GM18861 (cell line): ENCODE measurements around the gene EID1.
"Not testable (repeated sequence)": the region's sequence is repeated elsewhere in the genome, so short reads cannot be mapped to it uniquely, and the experiment has no call there.

Experiments
- ATAC-seq: cut with Tn5 transposase; IDR thresholded peaks from one replicate; pipeline ENCODE4 v1.9.1; 2021; ENCODE audit not compliant: unreplicated experiment

The EID1 gene

DNA sequence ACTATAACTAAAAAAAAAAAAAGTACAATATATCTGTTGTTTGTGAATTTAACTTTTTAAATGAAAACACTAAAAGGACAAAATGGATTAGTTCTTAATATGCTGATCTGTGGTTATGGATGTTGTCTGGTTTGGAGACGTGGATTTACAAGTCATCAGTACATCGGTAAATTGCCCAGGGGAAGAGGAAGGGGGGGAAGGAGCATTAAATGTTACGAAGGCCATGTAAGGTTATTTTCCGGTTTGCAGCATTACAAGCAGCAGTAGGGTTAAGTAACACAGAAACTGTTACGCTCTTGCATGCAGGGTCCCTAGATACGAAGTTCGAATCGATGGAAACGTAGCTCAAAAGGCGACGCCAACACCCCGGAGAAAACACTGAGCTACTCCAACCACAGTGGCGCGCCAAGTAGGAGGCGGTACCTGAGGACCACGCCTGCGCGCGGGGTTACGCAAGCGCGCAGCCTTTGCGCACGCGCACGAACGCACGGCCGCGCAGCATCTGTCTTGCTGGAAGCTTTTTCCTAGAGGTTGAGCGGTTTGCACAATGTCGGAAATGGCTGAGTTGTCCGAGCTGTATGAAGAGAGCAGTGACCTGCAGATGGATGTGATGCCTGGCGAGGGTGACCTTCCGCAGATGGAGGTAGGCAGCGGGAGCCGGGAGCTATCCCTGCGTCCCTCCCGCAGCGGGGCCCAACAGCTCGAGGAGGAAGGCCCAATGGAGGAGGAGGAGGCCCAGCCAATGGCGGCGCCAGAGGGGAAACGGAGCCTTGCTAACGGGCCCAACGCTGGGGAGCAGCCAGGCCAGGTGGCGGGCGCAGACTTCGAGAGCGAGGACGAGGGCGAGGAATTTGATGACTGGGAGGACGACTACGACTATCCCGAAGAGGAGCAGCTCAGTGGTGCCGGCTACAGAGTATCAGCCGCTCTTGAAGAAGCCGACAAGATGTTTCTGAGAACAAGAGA, at the start of gene EID1:
Gene EID1 (plus strand): TSS at position 505 of the 966 bp plus-strand sequence. CDS start 43 bp downstream, at position 548.
- ATAC-seq = peak; percentile 94

GRCh38 chr15:48828471-48828870, 49.5 kb upstream of the EID1 start:
- no peak for ATAC-seq

DNA sequence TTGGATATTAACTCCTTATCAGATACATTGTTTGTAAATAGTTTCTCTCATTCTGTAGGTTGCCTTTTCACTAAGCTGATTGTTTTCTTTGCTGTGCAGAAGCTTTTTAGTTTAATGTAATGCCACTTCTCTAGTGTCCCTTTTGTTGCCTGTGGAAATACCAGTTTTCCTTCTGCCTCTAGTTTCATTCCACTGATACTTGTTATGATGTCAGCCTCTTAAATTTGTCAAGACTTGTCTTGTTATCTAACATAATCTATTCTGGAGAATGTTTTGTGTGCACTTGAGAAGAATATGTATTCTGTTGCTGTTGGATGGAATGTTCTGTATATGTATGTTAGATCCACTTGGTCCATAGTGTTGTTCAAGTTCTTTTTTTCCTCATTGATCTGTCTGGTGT, 49.0 kb upstream of the EID1 start:
- no peak for ATAC-seq

DNA sequence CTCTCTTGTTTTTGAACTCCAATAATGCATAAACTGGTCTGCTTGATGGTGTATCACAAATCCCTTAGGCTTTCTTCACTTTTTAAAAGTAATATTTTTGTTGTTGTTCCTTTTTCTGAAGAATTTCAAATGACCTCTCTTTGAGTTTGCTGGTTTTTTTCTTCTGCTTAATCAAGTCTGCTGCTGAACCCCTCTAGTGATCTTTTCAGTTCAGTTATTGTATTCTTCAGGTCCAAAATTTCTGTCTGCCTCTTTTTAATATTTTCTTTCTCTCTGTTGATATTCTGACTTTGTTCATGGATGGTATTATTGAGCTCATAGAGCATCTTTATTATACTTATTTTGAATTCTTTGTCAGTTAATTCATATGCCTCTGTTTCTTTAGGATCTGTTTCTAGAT, 45.3 kb upstream of the EID1 start:
- ATAC-seq = no peak

DNA sequence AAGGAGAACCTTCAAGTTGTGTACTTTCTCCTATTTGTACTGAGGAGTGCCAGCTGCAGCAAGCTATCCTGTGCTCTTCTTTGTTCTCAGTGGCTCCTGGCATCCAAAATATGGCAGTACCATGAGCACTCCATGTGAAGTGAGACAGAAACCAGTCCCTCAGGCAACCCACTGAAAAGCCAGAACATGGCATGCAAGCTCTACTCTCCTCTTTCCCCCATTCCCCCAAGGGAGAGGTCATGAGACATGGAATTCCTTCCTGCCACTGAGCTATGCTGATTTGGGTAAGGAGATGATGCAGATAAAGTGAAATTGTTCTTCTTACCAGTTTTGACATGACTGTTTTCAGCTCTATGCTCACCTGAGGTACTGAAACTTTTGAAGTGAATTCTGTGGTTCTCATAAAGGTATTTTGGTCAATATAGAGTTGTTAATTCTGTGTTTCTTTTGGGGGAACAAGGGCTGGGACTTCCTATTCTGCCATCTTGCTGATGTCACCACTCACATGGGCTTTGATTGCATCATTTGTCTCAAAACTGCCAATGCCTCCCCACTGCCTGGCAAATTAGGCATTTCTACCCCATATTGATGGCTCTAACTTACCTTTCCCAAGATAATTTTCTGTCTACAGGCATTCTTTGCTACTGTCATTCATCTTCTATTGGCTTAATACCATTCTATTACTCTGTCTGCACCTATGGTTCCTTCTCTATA, 44.3 kb upstream of the EID1 start:
- ATAC-seq = no peak

DNA sequence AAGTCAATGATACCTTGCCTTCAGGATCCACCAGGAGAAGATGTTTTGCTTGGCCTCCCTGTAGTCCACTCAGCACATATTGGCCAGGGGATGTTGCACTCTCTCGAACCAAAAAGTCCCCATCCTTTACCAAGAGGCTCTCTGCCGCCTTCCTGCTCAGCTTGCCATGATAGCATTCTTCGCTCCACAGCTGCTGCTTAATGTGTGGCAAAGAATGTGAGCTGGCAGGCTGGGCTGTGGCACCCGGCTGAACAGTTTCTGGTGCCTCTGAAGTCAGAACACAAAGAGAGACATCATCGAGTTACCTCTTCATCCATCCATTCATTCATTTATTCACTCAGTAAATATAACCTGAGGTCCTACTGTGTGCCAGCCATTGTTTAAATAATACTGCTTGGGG, 43.2 kb upstream of the EID1 start:
- ATAC-seq = no peak

GRCh38 chr15:48842501-48842900, 35.4 kb upstream of the EID1 start:
- no peak for ATAC-seq

DNA sequence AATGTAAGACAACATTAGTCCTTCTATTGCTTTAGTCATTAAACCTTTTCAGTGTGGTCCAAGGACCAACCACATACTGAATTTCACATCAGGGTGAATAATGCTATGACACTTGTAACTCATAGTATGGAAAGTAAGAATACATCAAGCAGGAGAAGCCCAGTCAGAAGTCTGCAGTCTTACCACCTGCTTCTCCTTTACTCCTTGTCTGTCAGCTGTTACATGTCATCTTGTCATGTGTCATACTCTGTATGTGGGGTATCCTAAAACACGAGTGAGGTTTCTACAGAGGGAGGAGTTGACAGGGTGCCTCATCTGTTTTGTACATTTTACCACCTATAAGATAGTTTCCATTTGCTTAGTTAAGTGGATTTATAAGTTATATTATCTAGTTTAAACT, 32.8 kb upstream of the EID1 start:
- no peak for ATAC-seq

DNA sequence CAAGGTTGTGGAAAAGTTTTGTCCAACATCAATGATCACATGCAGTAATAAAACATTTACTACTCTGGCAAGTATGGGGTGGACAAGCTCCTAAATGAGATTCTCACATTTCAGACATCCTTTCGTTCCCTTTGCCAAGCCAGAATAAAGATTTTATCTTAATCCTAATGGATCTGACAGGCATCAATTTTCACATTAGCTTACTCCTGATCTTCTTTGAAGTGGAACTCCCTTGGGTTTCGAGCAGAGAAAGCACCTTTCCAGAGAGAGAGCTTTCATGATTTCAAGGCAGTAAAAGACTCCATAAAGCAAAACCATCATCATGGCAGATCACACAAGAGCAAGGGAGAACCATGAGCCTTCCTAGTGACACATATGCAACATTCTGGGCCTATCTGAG, 27.3 kb upstream of the EID1 start:
- ATAC-seq = no peak

GRCh38 chr15:48851956-48852355, 26.0 kb upstream of the EID1 start:
- ATAC-seq = no peak

GRCh38 chr15:48854434-48854833, 23.5 kb upstream of the EID1 start:
- not testable (repeated sequence) for ATAC-seq

GRCh38 chr15:48855501-48856440, 22.2 kb upstream of the EID1 start:
- ATAC-seq = no peak

- no peak for ATAC-seq
Measured at GRCh38 chr15:48856942-48857341, 21.0 kb upstream of the EID1 start.

DNA sequence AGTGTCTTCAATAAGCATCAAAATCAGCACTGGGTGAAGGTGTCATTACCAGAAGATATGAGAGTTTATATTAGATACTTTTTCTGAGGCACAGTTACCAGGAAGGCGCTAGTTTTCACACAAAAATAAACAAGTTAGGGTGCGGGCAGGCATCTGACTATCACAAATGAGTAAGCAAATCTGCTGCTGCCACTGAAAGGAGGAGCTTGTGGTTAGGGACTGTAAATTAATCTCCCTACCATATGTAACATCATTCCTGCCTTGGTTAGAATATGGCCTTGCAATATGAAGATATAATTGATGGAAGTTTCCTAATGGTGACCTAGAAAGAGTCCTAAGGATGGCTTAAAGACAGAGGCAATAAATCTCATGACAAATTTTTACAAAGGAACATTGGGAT, 19.5 kb upstream of the EID1 start:
- no peak for ATAC-seq

DNA sequence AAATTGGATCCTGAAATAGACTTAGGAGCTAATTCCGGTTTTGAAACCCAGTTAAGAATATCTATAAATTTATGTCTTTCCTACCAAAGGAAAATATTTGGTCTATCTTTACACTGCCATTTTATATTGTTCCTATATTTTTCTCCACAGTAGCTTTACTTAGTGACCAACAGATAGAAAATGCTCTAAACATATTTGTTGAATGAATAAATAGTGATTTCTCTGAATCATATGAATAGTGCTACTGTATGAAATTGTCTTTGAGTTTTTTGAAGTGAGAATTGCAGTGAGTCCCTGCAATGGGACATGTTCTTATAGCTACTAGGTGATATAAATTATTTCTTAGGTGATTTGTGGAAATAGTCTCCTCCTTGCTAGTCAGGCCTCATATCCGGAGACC, 18.5 kb upstream of the EID1 start:
- ATAC-seq = no peak

- peak; percentile 39 for ATAC-seq
Measured at GRCh38 chr15:48861813-48862431, 16.0 kb upstream of the EID1 start.

GRCh38 chr15:48862705-48863104, 15.2 kb upstream of the EID1 start:
- no peak for ATAC-seq

DNA sequence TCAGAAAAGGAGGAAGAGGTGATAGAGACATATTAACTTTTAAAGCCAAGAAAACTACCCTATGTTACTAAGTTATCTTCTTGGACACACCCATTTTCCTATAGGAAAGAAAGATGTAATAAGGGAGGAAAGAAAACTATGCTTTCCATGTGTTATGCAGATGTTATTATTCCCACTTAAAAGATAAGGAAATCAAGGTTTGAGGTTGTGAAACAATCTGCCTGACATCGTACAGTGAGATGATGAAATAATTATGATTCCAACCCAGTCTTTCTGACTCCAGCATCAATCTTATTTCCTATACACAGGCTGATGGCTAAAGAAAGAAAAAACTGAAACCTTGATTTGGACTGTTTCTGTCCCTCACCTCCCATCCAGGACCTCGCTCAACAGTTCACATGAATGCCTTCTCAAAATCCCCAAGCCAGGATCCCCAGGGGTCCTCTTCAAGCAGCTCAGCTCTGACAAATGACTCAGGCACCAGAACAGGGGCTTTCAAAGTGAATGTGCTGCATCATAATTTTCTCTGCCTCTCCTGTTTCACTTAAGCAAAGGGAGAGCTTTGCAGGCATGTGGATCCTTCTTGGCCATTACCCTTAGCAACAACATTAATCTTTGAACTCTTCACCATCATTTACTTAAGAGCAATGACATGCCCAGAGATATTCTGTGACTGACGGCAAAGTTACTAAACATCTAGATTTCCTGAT, 12.4 kb upstream of the EID1 start:
- no peak for ATAC-seq

GRCh38 chr15:48866141-48866563, 11.8 kb upstream of the EID1 start:
- no peak for ATAC-seq

GRCh38 chr15:48868023-48868422, 9.9 kb upstream of the EID1 start:
- ATAC-seq = no peak
